K562 (cell line): ENCODE measurements around the gene FMO1. TPM values are rescaled to one million over a fixed set of nuclear protein-coding genes. Genes with fewer than 3 reads are reported as not detected.

Experiments
- ATAC-seq: fragments of 200-7000 bp; cut with Tn5 transposase; 3 replicates; pipeline ENCODE4 v1.9.1; 2020; ENCODE audit warnings: moderate library complexity
- BruUV-seq: library from RNA; stranded (reverse); fragments of 400-500 nt; replicated peaks from 2 replicates; lab custom pipeline; 2021; lab: Mats Ljungman, UMichigan
- CTCF ChIA-PET: fragments of 300-600 bp; formaldehyde crosslinking; extraction: SDS; loops from one replicate; lab custom pipeline; 2021; ENCODE audit warnings: low intra/inter-chr PET ratio; lab: Yijun Ruan, JAX
- POLR2A ChIA-PET: fragments of 300-600, 350-650 bp; sonication (Branson Sonifier 250); formaldehyde crosslinking; extraction: SDS; loops from one replicate; lab custom pipeline; 2021; ENCODE audit warnings: antibody characterized with exemption, inconsistent platforms; lab: Yijun Ruan, JAX
- DNase-seq, 4 experiments: peaks; one replicate each; pipeline versions ENCODE4 v3.0.0 to v3.0.0-alpha.2; 2011 to 2018; ENCODE audit warnings: low spot score in 3 of 4, mixed read lengths in 3 of 4; ENCODE audit errors: extremely low read depth in 1 of 4
- FAIRE-seq: peaks from 2 replicates; lab custom pipeline; 2011; peaks lifted over from hg19 to GRCh38; lab: Jason Lieb, UNC
- H2AFZ ChIP-seq: 2 replicates; pipeline ENCODE4 v1.6.0; 2011; ENCODE audit warnings: low read depth, low read length, control low read depth, inconsistent platforms
- H3K27ac ChIP-seq: fragments of 200-600 bp; 3 replicates; pipeline ENCODE4 v1.8.0; 2011; ENCODE audit warnings: low read depth, mild to moderate bottlenecking, control low read depth, inconsistent platforms, low read length, moderate library complexity, mixed read lengths; ENCODE audit errors: extremely low read depth
- H3K27me3 ChIP-seq, 2 experiments: fragments of 300-600 bp in 1 of 2; 2 replicates in 1 of 2; 3 replicates in 1 of 2; pipeline versions ENCODE4 v1.6.0 to v1.8.0; 2011; ENCODE audit warnings: inconsistent platforms in 2 of 2, low read length in 2 of 2, mild to moderate bottlenecking in 1 of 2, mixed read lengths in 1 of 2, moderate library complexity in 1 of 2; ENCODE audit not compliant: control insufficient read depth in 2 of 2, insufficient read depth in 2 of 2
- H3K36me3 ChIP-seq: fragments of 300-600 bp; 3 replicates; pipeline ENCODE4 v1.8.0; 2011; ENCODE audit warnings: mild to moderate bottlenecking, low read length, inconsistent platforms; ENCODE audit not compliant: control insufficient read depth, insufficient read depth
- H3K4me1 ChIP-seq, 2 experiments: fragments of 200-600 bp in 1 of 2; replicated peaks in 1 of 2; 2 replicates in 1 of 2; 3 replicates in 1 of 2; pipeline versions ENCODE4 v1.5.1 to v1.8.0; 2011; ENCODE audit warnings: inconsistent platforms in 2 of 2, low read length in 2 of 2, mild to moderate bottlenecking in 1 of 2, mixed read lengths in 1 of 2, moderate library complexity in 1 of 2; ENCODE audit not compliant: control insufficient read depth in 2 of 2, insufficient read depth in 2 of 2
- H3K4me2 ChIP-seq: 2 replicates; pipeline ENCODE4 v1.6.1; 2011; ENCODE audit warnings: low read length, control low read depth, inconsistent platforms, mixed read lengths; ENCODE audit not compliant: insufficient read depth
- H3K4me3 ChIP-seq: fragments of 200-600 bp; sonication (generic), shearing (Covaris generic); 2 replicates; pipeline ENCODE4 v1.5.1; 2016; ENCODE audit warnings: control low read depth, inconsistent platforms
- H3K79me2 ChIP-seq: fragments of 200-600 bp; 3 replicates; pipeline ENCODE4 v1.8.0; 2011; ENCODE audit warnings: low read length, inconsistent platforms; ENCODE audit not compliant: control insufficient read depth, insufficient read depth
- H3K9ac ChIP-seq, 2 experiments: 2 replicates each; pipeline versions ENCODE4 v1.6.0 to v1.6.1; 2011; ENCODE audit warnings: low read depth in 2 of 2, low read length in 2 of 2, control low read depth in 1 of 2, inconsistent platforms in 1 of 2, mild to moderate bottlenecking in 1 of 2, mixed read lengths in 1 of 2; ENCODE audit not compliant: insufficient read depth in 1 of 2
- H3K9me1 ChIP-seq: one replicate; pipeline ENCODE4 v1.6.0; 2011; ENCODE audit warnings: inconsistent platforms, mild to moderate bottlenecking, low read length, moderate library complexity; ENCODE audit not compliant: control insufficient read depth, insufficient read depth
- H3K9me3 ChIP-seq: replicated peaks from 2 replicates; pipeline ENCODE4 v1.5.1; 2011; ENCODE audit warnings: low read depth, low read length, inconsistent platforms; ENCODE audit not compliant: control insufficient read depth, insufficient read depth
- H4K20me1 ChIP-seq: replicated peaks from 2 replicates; pipeline ENCODE4 v1.6.1; 2011; ENCODE audit warnings: low read length, inconsistent platforms, mixed read lengths; ENCODE audit not compliant: control insufficient read depth, insufficient read depth
- ARHGAP35 ChIP-seq: fragments of 450-650 bp; IDR thresholded peaks from 2 replicates; pipeline ENCODE4 v1.6.1; 2018; ENCODE audit not compliant: partially characterized antibody
- ARID3B ChIP-seq: fragments of 250-450 bp; sonication (Bioruptor Pico); IDR thresholded peaks from 2 replicates; pipeline ENCODE4 v1.4.0; 2020; ENCODE audit warnings: borderline replicate concordance
- CBFA2T2 ChIP-seq: fragments of 450-650 bp; conservative IDR thresholded peaks from 2 replicates; pipeline ENCODE4 v1.6.1; 2017; ENCODE audit warnings: mild to moderate bottlenecking
- CC2D1A ChIP-seq: fragments of 450-650 bp; IDR thresholded peaks from 2 replicates; pipeline ENCODE4 v1.6.1; 2017; ENCODE audit warnings: mild to moderate bottlenecking
- NKRF ChIP-seq: fragments of 450-650 bp; IDR thresholded peaks from 2 replicates; pipeline ENCODE4 v1.6.1; 2016; ENCODE audit warnings: borderline replicate concordance
- POU5F1 ChIP-seq: fragments of 150-350 bp; IDR thresholded peaks from 2 replicates; pipeline ENCODE4 v1.6.1; 2014; ENCODE audit warnings: borderline replicate concordance, low read length, low read depth, mild to moderate bottlenecking; ENCODE audit not compliant: partially characterized antibody
- PPARD ChIP-seq: fragments of 250-450 bp; sonication (Bioruptor Pico); IDR thresholded peaks from 2 replicates; pipeline ENCODE4 v1.8.0; 2022; ENCODE audit warnings: inconsistent platforms, mild to moderate bottlenecking, moderate library complexity
- PTRF ChIP-seq: fragments of 450-650 bp; IDR thresholded peaks from 2 replicates; pipeline ENCODE4 v1.6.1; 2016; ENCODE audit warnings: mild to moderate bottlenecking, missing genetic modification characterization, missing compliant biosample characterization
- RCOR1 ChIP-seq, 2 experiments: IDR thresholded peaks; 2 replicates each; pipeline ENCODE4 v1.6.1; 2012; ENCODE audit warnings: low read depth in 2 of 2, low read length in 2 of 2, borderline replicate concordance in 1 of 2, improper control_type of control experiment in 1 of 2
- TEAD1 ChIP-seq, 2 experiments: fragments of 450-650 bp in 1 of 2; sonication (generic) in 1 of 2; formaldehyde crosslinking; IDR thresholded peaks; 2 replicates each; pipeline versions ENCODE4 v1.4.0 to v1.8.0; 2020 to 2022; ENCODE audit warnings: mild to moderate bottlenecking in 2 of 2, missing genetic modification reagents in 1 of 2
- ZNF436 ChIP-seq: fragments of 250-450, 450-650 bp; sonication (Bioruptor Pico); formaldehyde crosslinking; IDR thresholded peaks from 2 replicates; pipeline ENCODE4 v1.7.0; 2020; ENCODE audit warnings: mild to moderate bottlenecking
- WGBS: fragments of 100-300 bp; shearing (Covaris generic); methylation state at CpG from one replicate; pipeline ENCODE4 v1.1.6; 2016; ENCODE audit warnings: low coverage, mixed read lengths; ENCODE audit not compliant: insufficient coverage; ENCODE audit errors: missing lambda C conversion rate; 5-methylcytosine and 5-hydroxymethylcytosine counted together
- in situ Hi-C: fragments of 300-500 bp; cut with MboI; formaldehyde crosslinking; loops from 4 replicates; pipeline ENCODE4 v1.15.0; 2018; ENCODE audit warnings: inconsistent platforms, mixed read lengths
- intact Hi-C: fragments of 100-400 bp; cut with micrococcal nuclease; formaldehyde crosslinking; loops from 2 replicates; pipeline ENCODE4 v1.14.2; 2022
- polyA plus RNA-seq, 8 experiments: library from polyadenylated mRNA; depleted of rRNA in 4 of 8; stranded (reverse) in 5 of 8; unstranded in 3 of 8; fragments of >200 nt; fragmentation: Nextera tagmentation in 2 of 8; fragmentation: Illumina TruSeq in 1 of 8; extraction: Ambion mirVana in 2 of 8; extraction: Trizol in 1 of 8; gene quantifications; 2 replicates each; pipeline versions ENCODE4 v1.2.1 to v1.2.3, GENCODE V29; 2011 to 2014; ENCODE audit warnings: inconsistent platforms in 1 of 8, missing spikeins in 1 of 8
- total RNA-seq, 7 experiments: library from RNA; depleted of rRNA in 6 of 7; stranded (reverse); fragments of >200 nt in 6 of 7; fragmentation: Illumina TruSeq in 2 of 7; extraction: Trizol in 2 of 7; gene quantifications; 2 replicates each; pipeline versions ENCODE4 v1.2.1 to v1.2.3, GENCODE V29; 2011 to 2021; ENCODE audit warnings: low replicate concordance in 1 of 7

The FMO1 gene
- total and polyA plus RNA-seq, 9 of the 15 experiments (the other 6 are each of a cell fraction or from before 2014, with no cell fraction given), result not detected

GRCh38 chr1:171207377-171207776 lies 40.9 kb upstream of the FMO1 start (continued):
- TF ChIP-seq ARHGAP35, result no peak
- no peak for TF ChIP-seq TEAD1 (CRISPR knock-in tag; IDR thresholded peaks at IDR 0.05)
- no peak for TF ChIP-seq RCOR1 (IDR thresholded peaks at IDR 0.05; ENCODE audit: borderline replicate concordance in 1 of 2, low read depth in 2 of 2, low read length in 2 of 2)

GRCh38 chr1:171210355-171210754 lies 37.9 kb upstream of the FMO1 start:
- no peaks in the 10 kb centered on the region for H3K4me1 ChIP-seq

More at GRCh38 chr1:171210355-171210754, 37.9 kb upstream of the FMO1 start:
- Histone ChIP-seq H3K4me2 (no peak overlapping the region), H3K9me3 (no peaks in the 10 kb centered on the region), H3K36me3 (no peaks in the 10 kb centered on the region), H3K27ac (no peak overlapping the region), H3K27me3 (no peaks in the 10 kb centered on the region), H2AFZ (no peak overlapping the region), H3K9ac (no peak overlapping the region), H3K4me3 (no peak overlapping the region), H3K79me2 (no peaks in the 10 kb centered on the region), H4K20me1 (no peaks in the 10 kb centered on the region), H3K9me1 (no peaks in the 10 kb centered on the region)
- no peak for ATAC-seq
- 0% methylated on average over 1 of the region's 1 CpG for WGBS
- ChIA-PET CTCF (no interaction called here), POLR2A (no interaction called here)
- no peak for DNase-seq
- intact Hi-C loops, result no loop called here
- BruUV-seq, result no TSS peak
- no peak for TF ChIP-seq CBFA2T2
- no peak for TF ChIP-seq POU5F1
- no peak for TF ChIP-seq PTRF (tag)
- TF ChIP-seq ARID3B, result no peak
- no peak for TF ChIP-seq ZNF436 (CRISPR knock-in tag)
- no peak for TF ChIP-seq CC2D1A
- TF ChIP-seq PPARD (CRISPR knock-in tag), result no peak
- TF ChIP-seq NKRF, result no peak
- no peak for FAIRE-seq
- in situ Hi-C loops, result no loop called here
